Mesothelial cell of epicardium (in vitro differentiated cells): ENCODE measurements around the gene OCEL1. TPM values are rescaled to one million over a fixed set of nuclear protein-coding genes. Genes with fewer than 3 reads are reported as not detected.
"Not testable (repeated sequence)": the region's sequence is repeated elsewhere in the genome, so short reads cannot be mapped to it uniquely, and the experiment has no call there.

Source experiments
- DNase-seq, 2 experiments: peaks; one replicate each; pipeline ENCODE4 v3.0.0; 2021; ENCODE audit warnings: low spot score in 2 of 2; ENCODE audit not compliant: unreplicated experiment in 2 of 2
- H3K27ac Mint-ChIP-seq: 2 replicates; pipeline ENCODE4 v1.8.0; 2021; ENCODE audit warnings: mixed read lengths
- H3K27me3 Mint-ChIP-seq: 2 replicates; pipeline ENCODE4 v1.8.0; 2021; ENCODE audit warnings: low read depth, mixed read lengths
- H3K36me3 Mint-ChIP-seq: 2 replicates; pipeline ENCODE4 v1.8.0; 2021; ENCODE audit warnings: mixed read lengths
- H3K4me1 Mint-ChIP-seq: 2 replicates; pipeline ENCODE4 v1.8.0; 2021; ENCODE audit warnings: mixed read lengths
- H3K4me3 Mint-ChIP-seq: 2 replicates; pipeline ENCODE4 v1.8.0; 2021; ENCODE audit warnings: mild to moderate bottlenecking, moderate library complexity, mixed read lengths
- H3K9me3 Mint-ChIP-seq: 2 replicates; pipeline ENCODE4 v1.8.0; 2021; ENCODE audit warnings: mixed read lengths
- total RNA-seq: library from RNA; stranded (reverse); gene quantifications from 3 replicates; pipeline ENCODE4 v1.2.1, GENCODE V29; 2021
- TF ChIP-seq, protein P1 (sequence below): fragments of 200-600 bp; sonication (generic); IDR thresholded peaks from one replicate; pipeline ENCODE4 v1.5.0; 2021; ENCODE audit warnings: antibody characterized with exemption; ENCODE audit not compliant: unreplicated experiment

The OCEL1 gene
- total RNA-seq, 1 donor from 2014 or later: 19.2 TPM

DNA sequence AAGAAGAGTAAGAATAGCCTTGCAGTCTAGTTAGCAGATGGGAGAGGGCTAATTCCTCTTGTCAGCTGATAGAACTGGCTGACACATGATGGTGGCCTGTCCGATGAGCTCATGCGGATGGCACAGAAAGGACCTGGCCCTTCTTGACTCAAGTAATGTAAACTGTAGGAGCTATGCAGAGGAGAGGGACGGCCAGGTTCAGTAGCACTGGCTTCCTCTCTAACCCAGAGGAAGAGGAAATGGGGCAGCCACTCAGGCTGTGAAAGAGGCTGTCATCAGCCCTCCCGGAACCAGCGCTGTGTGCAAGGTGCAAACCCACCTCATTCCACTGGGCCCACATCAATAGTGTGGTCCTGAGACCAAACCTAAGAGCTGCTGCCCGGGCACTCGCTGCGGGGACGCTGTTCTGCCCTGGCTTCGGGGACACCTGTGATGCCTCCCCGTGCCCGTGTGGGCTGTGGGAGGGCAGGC lies 41.6 kb upstream of the OCEL1 start:
- no peak overlapping the region for H3K27ac Mint-ChIP-seq
- H3K9me3 Mint-ChIP-seq: no peaks in the 10 kb centered on the region
- peaks cover 22% of the 10 kb centered on the region for H3K36me3 Mint-ChIP-seq
- no peak overlapping the region for H3K4me3 Mint-ChIP-seq
- TF ChIP-seq, protein P1, sequence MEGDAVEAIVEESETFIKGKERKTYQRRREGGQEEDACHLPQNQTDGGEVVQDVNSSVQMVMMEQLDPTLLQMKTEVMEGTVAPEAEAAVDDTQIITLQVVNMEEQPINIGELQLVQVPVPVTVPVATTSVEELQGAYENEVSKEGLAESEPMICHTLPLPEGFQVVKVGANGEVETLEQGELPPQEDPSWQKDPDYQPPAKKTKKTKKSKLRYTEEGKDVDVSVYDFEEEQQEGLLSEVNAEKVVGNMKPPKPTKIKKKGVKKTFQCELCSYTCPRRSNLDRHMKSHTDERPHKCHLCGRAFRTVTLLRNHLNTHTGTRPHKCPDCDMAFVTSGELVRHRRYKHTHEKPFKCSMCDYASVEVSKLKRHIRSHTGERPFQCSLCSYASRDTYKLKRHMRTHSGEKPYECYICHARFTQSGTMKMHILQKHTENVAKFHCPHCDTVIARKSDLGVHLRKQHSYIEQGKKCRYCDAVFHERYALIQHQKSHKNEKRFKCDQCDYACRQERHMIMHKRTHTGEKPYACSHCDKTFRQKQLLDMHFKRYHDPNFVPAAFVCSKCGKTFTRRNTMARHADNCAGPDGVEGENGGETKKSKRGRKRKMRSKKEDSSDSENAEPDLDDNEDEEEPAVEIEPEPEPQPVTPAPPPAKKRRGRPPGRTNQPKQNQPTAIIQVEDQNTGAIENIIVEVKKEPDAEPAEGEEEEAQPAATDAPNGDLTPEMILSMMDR: no peak
- H3K4me1 Mint-ChIP-seq: no peaks in the 10 kb centered on the region
- no peaks in the 10 kb centered on the region for H3K27me3 Mint-ChIP-seq
- DNase-seq: no peak

DNA sequence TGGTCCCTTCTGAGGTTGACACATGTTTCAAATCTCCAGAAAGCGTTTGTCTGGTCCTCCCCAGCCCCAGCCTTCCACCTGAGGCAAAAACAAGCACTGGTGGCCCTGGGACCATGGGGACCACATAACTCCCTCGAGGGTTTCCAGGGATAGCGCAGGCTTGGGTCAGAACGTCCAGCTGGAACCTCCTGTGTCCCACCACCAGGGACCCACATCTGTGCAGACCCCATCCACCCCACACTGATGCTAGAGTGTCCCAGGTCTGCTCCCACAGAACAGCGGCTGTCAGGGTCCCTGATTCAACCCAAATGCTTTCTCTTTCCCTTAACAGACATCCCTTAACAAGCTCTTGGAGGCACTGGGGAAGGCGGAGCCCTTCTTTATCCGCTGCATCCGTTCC lies 40.4 kb upstream of the OCEL1 start:
- Mint-ChIP-seq H3K36me3 (peaks cover 24% of the 10 kb centered on the region), H3K27ac (no peak overlapping the region), H3K4me1 (no peaks in the 10 kb centered on the region), H3K4me3 (no peak overlapping the region), H3K9me3 (no peaks in the 10 kb centered on the region), H3K27me3 (no peaks in the 10 kb centered on the region)
- DNase-seq: no peak
- TF ChIP-seq, protein P1: no peak

DNA sequence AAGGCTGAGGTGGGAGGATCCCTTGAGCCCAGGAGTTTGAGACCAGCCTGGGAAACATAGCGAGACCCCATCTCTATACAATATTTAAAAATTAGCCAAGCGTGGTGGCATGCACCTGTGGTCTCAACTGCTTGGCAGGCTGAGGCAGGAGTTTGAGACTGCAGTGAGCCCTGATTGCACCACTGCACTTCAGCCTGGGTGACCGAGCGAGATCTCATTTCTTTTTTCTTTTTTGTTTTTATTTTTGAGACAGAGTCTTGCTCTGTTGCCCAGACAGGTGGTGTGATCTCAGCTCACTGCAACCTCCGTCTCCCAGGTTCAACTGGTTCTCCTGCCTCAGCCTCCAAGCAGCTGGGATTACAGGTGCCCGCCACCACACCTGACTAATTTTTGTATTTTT lies 34.3 kb upstream of the OCEL1 start:
- peaks cover 34% of the 10 kb centered on the region for H3K36me3 Mint-ChIP-seq
- not testable (repeated sequence) for H3K4me3 Mint-ChIP-seq, H3K27ac Mint-ChIP-seq, H3K4me1 Mint-ChIP-seq, H3K27me3 Mint-ChIP-seq, DNase-seq, H3K9me3 Mint-ChIP-seq

DNA sequence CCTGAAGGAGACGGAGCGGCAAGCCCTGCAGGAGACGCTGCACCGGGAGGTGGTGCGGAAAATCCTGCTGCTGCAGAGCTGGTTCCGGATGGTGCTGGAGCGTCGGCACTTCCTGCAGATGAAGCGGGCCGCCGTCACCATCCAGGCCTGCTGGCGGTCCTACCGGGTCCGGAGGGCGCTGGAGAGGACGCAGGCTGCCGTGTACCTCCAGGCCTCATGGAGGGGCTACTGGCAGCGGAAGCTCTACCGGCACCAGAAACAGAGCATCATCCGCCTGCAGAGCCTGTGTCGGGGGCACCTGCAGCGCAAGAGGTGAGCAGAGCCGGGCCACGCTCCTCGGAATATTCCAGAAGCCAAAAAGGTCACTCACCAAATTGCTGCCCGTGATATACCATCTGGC lies 33.3 kb upstream of the OCEL1 start:
- no peaks in the 10 kb centered on the region for H3K27me3 Mint-ChIP-seq
- no peak overlapping the region for H3K4me3 Mint-ChIP-seq
- TF ChIP-seq, protein P1: no peak
- no peaks in the 10 kb centered on the region for H3K9me3 Mint-ChIP-seq
- DNase-seq: no peak
- no peak overlapping the region for H3K27ac Mint-ChIP-seq
- H3K36me3 Mint-ChIP-seq: peaks cover 38% of the 10 kb centered on the region
- no peaks in the 10 kb centered on the region for H3K4me1 Mint-ChIP-seq

DNA sequence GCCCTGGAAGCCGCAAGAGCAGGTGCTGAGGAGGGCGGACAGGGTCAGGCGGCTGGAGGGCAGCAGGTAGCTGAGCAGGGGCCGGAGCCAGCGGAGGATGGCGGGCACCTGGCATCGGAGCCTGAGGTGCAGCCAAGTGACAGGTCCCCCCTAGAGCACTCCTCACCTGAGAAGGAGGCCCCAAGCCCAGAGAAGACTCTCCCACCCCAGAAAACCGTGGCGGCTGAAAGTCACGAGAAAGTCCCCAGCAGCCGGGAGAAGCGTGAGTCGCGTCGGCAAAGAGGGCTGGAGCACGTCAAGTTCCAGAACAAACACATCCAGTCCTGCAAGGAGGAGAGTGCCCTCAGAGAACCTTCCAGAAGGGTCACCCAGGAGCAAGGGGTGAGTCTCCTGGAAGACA lies 31.4 kb upstream of the OCEL1 start:
- no peak overlapping the region for H3K4me3 Mint-ChIP-seq
- no peaks in the 10 kb centered on the region for H3K4me1 Mint-ChIP-seq
- peaks cover 43% of the 10 kb centered on the region for H3K36me3 Mint-ChIP-seq
- no peak for DNase-seq
- no peaks in the 10 kb centered on the region for H3K9me3 Mint-ChIP-seq
- no peak overlapping the region for H3K27ac Mint-ChIP-seq
- no peaks in the 10 kb centered on the region for H3K27me3 Mint-ChIP-seq
- TF ChIP-seq, protein P1: no peak

DNA sequence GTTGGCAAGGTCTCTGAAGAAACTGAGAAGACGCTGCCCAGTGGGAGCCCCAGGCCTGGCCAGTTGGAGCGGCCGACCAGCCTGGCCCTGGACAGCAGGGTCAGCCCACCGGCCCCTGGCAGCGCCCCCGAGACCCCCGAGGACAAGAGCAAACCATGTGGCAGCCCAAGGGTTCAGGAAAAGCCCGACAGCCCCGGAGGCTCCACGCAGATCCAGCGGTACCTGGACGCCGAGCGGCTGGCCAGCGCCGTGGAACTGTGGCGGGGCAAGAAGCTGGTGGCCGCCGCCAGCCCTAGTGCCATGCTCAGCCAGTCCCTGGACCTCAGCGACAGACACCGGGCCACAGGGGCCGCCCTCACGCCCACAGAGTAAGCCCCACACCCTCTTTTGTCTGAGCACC lies 30.9 kb upstream of the OCEL1 start:
- Mint-ChIP-seq H3K27ac (no peak overlapping the region), H3K4me1 (no peaks in the 10 kb centered on the region), H3K27me3 (no peaks in the 10 kb centered on the region), H3K36me3 (peaks cover 44% of the 10 kb centered on the region), H3K9me3 (no peaks in the 10 kb centered on the region), H3K4me3 (no peak overlapping the region)
- TF ChIP-seq, protein P1: no peak
- DNase-seq: no peak
